Skeletal muscle satellite cell (primary cell): ENCODE measurements around the gene MKKS.
"Not testable (repeated sequence)": the region's sequence is repeated elsewhere in the genome, so short reads cannot be mapped to it uniquely, and the experiment has no call there.

Source experiments
- H3K27me3 ChIP-seq: 2 replicates; pipeline ENCODE4 v1.7.0; 2013; ENCODE audit warnings: low read length; ENCODE audit not compliant: control insufficient read depth, insufficient read depth
- H3K36me3 ChIP-seq: 2 replicates; pipeline ENCODE4 v1.7.0; 2013; ENCODE audit warnings: mild to moderate bottlenecking, control low read depth, low read length; ENCODE audit not compliant: insufficient read depth
- H3K4me1 ChIP-seq: 2 replicates; pipeline ENCODE4 v1.7.0; 2013; ENCODE audit warnings: low read length; ENCODE audit not compliant: control insufficient read depth, insufficient read depth
- H3K4me2 ChIP-seq: 2 replicates; pipeline ENCODE4 v1.7.0; 2013; ENCODE audit warnings: mild to moderate bottlenecking, low read length
- H3K4me3 ChIP-seq: 2 replicates; pipeline ENCODE4 v1.7.0; 2013; ENCODE audit warnings: low read length
- H3K9ac ChIP-seq: 2 replicates; pipeline ENCODE4 v1.7.0; 2013; ENCODE audit warnings: mild to moderate bottlenecking, low read depth, low read length, moderate library complexity
- H3K9me3 ChIP-seq: replicated peaks from 2 replicates; pipeline ENCODE4 v1.7.0; 2013; ENCODE audit warnings: mild to moderate bottlenecking, control low read depth, low read length

MKKS gene

GRCh38 chr20:10430000-10430466 lies 4.0 kb downstream of the MKKS start:
- peaks cover 8% of the 10 kb centered on the region for H3K4me1 ChIP-seq
- no peak overlapping the region for H3K9ac ChIP-seq
- no peak overlapping the region for H3K4me2 ChIP-seq
- H3K27me3 ChIP-seq: no peaks in the 10 kb centered on the region
- H3K9me3 ChIP-seq: no peaks in the 10 kb centered on the region
- H3K36me3 ChIP-seq: no peaks in the 10 kb centered on the region
- H3K4me3 ChIP-seq: no peak overlapping the region

DNA sequence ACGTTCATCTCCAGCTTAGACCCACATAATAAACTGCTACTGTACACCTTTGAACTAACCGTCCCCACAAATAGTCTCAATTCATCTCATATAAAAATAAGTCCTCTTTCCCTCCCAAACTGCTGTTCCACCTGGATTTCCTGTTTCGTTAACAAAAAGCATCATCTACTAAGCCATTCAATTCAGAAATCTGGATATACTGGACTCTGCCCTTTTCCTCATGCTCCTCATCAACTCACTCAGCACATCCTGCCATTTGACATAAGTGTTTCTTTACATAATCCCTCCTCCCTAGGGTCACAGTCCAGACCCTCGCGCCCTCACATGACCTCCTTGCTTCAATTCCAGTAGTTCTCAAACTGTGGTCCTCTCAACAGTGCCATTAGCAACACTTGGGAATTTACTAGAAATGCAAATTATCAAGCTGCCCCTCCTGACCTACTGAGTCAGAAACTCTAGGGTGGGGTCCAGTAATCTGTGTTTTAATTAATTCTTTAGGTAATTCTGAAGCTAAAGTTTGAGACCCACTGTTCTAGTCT lies 4.5 kb downstream of the MKKS start:
- Histone ChIP-seq H3K36me3 (no peaks in the 10 kb centered on the region), H3K9me3 (no peaks in the 10 kb centered on the region), H3K4me3 (no peak overlapping the region), H3K4me1 (peaks cover 8% of the 10 kb centered on the region), H3K9ac (no peak overlapping the region), H3K4me2 (no peak overlapping the region), H3K27me3 (no peaks in the 10 kb centered on the region)

DNA sequence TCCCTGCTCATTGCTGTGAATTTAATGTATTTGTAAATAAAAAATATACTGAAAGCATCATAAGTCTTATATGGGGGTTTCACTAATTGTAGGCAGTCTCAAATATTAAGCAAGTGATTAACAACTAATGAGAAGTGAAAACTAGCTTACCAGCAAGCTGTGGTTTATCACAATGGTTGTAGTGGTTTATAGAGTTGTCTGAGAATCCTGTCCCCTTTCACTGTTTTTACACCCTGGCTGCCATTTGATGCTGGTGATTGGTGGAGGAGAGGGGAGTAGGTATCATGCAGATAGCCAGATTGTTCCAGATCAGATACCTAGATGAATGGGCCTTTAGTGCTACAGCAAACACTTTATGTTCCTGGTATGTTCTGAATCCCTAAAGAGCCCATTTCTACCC lies 6.0 kb downstream of the MKKS start:
- H3K4me2 ChIP-seq: no peak overlapping the region
- no peaks in the 10 kb centered on the region for H3K9me3 ChIP-seq
- H3K9ac ChIP-seq: no peak overlapping the region
- peaks cover 4% of the 10 kb centered on the region for H3K4me1 ChIP-seq
- no peak overlapping the region for H3K4me3 ChIP-seq
- no peaks in the 10 kb centered on the region for H3K27me3 ChIP-seq
- no peaks in the 10 kb centered on the region for H3K36me3 ChIP-seq

DNA sequence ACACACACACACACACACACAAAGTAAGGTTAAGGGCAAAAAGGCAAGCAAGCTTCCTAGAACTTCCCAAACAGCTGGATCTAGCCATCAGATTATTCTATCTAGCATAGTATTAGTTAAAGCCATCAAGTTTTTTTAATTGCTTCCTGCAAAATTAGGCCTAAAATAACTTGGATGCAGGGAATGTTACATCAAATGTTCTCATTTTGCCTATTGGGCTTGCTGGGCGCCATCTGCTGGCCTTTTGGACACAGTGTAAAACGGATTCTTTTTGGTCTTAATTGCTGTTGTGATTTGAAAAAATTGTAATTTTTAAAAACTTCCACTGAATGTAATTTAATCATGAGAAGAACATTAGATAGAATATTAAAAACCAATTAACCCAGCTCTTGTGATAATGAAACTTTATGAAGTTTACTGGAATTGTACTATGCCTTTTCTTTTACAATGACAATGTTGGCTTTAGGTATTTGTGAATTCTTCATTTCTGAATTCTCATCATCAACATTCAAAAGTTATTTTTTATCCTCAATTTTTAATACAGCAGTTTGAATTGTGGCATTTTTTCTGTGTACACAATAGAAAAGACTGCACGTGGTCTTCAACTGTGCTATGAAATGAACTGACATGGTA lies 6.8 kb downstream of the MKKS start:
- H3K36me3 ChIP-seq: no peaks in the 10 kb centered on the region
- no peaks in the 10 kb centered on the region for H3K27me3 ChIP-seq
- H3K9ac ChIP-seq: no peak overlapping the region
- no peak overlapping the region for H3K4me2 ChIP-seq
- no peaks in the 10 kb centered on the region for H3K9me3 ChIP-seq
- H3K4me3 ChIP-seq: no peak overlapping the region
- peaks cover 3% of the 10 kb centered on the region for H3K4me1 ChIP-seq

GRCh38 chr20:10423735-10424134 lies 10.3 kb downstream of the MKKS start:
- Histone ChIP-seq H3K9me3 (no peaks in the 10 kb centered on the region), H3K4me3 (no peak overlapping the region), H3K4me2 (no peak overlapping the region), H3K36me3 (no peaks in the 10 kb centered on the region), H3K4me1 (no peaks in the 10 kb centered on the region), H3K27me3 (no peaks in the 10 kb centered on the region), H3K9ac (no peak overlapping the region)

- H3K4me1 ChIP-seq: no peaks in the 10 kb centered on the region
- H3K9ac ChIP-seq: no peak overlapping the region
- H3K9me3 ChIP-seq: no peaks in the 10 kb centered on the region
- H3K36me3 ChIP-seq: no peaks in the 10 kb centered on the region
- H3K4me2 ChIP-seq: no peak overlapping the region
- H3K27me3 ChIP-seq: no peaks in the 10 kb centered on the region
- no peak overlapping the region for H3K4me3 ChIP-seq
Measured at GRCh38 chr20:10419550-10420133, 14.4 kb downstream of the MKKS start.

DNA sequence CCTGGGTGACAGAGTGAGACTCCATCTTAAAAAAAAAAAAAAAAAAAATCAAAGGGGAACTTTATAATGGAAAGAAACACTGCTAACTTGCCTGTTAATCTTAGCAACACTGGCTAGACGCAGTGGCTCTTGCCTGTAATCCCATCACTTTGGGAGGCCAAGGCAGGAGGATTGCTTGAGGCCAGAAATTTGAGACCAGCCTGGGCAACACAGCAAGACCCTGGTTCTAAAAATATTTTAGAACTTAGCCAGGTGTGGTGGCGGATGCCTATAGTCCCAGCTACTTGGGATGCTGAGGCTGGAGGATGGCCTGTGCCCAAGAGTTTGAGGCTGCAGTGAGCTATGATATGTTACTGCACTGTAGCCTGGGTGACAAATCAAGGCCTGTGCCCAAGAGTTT lies 16.8 kb downstream of the MKKS start:
- H3K36me3 ChIP-seq, H3K9ac ChIP-seq, H3K4me2 ChIP-seq, H3K4me3 ChIP-seq, H3K4me1 ChIP-seq, H3K9me3 ChIP-seq, H3K27me3 ChIP-seq: not testable (repeated sequence)

GRCh38 chr20:10415013-10415650 lies 18.9 kb downstream of the MKKS start:
- Histone ChIP-seq H3K9ac (no peak overlapping the region), H3K27me3 (no peaks in the 10 kb centered on the region), H3K4me3 (no peak overlapping the region), H3K4me1 (no peaks in the 10 kb centered on the region), H3K9me3 (no peaks in the 10 kb centered on the region), H3K4me2 (no peak overlapping the region), H3K36me3 (peaks cover 7% of the 10 kb centered on the region)

DNA sequence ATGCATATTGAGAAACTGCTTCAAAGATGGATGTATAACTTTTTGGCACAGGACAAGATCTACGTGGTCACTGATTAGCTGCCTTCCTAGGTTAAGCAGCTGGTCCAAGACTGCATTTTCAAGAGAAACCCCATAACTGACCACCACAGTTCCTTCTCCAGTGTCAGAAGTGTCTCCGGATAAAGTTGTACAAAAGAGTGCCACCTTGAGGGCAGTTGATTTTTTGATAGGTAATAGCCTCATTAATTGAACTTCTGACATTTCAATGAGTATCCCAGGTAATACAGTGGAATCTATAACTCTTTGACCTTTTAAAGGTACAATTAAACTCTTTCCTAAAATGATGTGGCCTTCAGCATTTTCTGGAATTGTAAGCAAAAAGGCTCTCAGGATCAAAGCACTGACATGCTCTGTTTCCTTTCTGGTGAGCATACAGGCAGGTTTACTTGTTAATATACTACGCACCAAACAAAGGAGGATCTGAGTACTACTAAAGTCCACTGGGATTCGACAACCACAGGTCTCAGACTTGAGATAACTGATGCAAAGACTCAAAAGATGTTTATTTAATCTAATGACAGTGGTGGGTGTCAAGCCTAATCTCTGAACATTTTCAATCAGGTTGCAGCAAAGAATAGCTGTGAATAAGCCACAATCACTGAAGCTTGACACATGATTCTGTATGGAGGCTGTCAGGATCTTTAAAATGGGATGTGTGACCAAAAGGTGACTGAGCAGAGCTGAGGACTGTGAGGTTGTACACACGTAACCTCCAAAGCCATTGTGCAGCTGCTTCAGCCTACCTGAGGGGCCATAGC lies 21.2 kb downstream of the MKKS start:
- H3K4me1 ChIP-seq: no peaks in the 10 kb centered on the region
- no peaks in the 10 kb centered on the region for H3K27me3 ChIP-seq
- no peaks in the 10 kb centered on the region for H3K9me3 ChIP-seq
- H3K9ac ChIP-seq: no peak overlapping the region
- no peak overlapping the region for H3K4me3 ChIP-seq
- H3K36me3 ChIP-seq: peaks cover 7% of the 10 kb centered on the region
- no peak overlapping the region for H3K4me2 ChIP-seq

DNA sequence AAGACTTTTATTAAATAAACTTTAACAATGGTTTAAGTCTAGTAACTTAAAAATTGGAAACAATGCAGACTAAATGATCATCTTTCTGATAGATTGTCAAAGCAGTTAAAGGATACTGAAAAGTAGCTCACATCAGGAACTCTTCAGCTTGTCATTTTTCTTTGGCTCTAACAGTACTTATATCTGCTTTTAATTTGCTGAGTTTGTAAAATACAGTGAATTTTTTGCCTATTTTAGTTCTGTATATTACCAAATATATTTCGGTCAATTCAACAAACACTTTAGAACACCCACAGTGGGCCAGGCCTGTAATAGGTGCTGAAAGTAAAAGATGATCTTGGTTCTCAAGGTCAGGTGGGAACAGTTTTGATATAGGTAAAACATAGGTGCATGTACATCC lies 22.3 kb downstream of the MKKS start:
- H3K27me3 ChIP-seq: no peaks in the 10 kb centered on the region
- no peaks in the 10 kb centered on the region for H3K9me3 ChIP-seq
- peaks cover 7% of the 10 kb centered on the region for H3K36me3 ChIP-seq
- no peak overlapping the region for H3K9ac ChIP-seq
- no peak overlapping the region for H3K4me3 ChIP-seq
- H3K4me1 ChIP-seq: no peaks in the 10 kb centered on the region
- no peak overlapping the region for H3K4me2 ChIP-seq

DNA sequence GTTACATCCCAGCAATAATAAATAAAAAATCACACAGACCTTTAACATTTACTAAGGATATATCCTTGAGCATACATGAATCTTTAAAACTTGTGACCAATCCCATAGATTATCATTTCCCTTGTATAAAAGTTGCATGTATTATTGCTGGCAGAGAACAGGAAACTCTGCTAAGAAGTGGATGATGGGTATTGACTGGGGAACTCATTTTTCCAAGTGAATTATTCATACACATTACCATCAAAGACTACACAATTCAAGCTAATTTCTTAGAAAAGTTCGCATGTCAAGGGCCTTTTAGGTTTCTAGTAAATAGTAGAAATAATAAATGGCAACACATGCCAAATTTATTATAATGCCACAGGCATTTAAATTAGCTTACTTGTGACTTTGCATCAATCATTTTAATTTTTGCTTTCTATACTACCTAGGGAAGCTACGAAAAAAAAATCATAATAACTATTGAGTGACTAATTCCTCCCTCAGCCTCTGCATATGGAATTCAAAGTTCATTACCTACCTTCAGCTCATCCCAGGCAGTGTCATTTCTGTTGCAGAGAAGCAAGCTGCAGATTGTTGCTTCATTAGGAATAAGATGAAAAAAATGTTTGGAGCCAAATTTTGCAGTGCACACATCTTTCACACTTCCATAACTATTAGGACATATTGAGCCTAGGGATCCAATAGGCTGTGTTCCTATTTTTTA lies 25.8 kb downstream of the MKKS start:
- Histone ChIP-seq H3K4me2 (no peak overlapping the region), H3K36me3 (peaks cover 20% of the 10 kb centered on the region), H3K27me3 (no peaks in the 10 kb centered on the region), H3K4me1 (no peaks in the 10 kb centered on the region), H3K9ac (no peak overlapping the region), H3K4me3 (no peak overlapping the region), H3K9me3 (no peaks in the 10 kb centered on the region)
